Stimulated activated CD4-positive, alpha-beta T cell treated with anti-CD3 and anti-CD28 coated beads, Interleukin-4, amount 100 ng/mL, for 48 hours (primary cell): ENCODE data around the gene TLR3.
"Not testable (repeated sequence)": the region's sequence is repeated elsewhere in the genome, so short reads cannot be mapped to it uniquely, and the experiment has no call there.

Experiments used
- DNase-seq, 2 donors: peaks; one replicate each; pipeline ENCODE4 v3.0.0-alpha.2; 2020; ENCODE audit warnings: low read depth in 2 of 2

TLR3 gene

GRCh38 chr4:186068581-186069348, at the start of gene TLR3:
Gene TLR3 (plus strand): TSS chr4:186069156. CDS start chr4:186076620, 7,464 bp downstream.
- DNase-seq: no peak

GRCh38 chr4:186019269-186019668, 49.7 kb upstream of the TLR3 start:
- DNase-seq: no peak

GRCh38 chr4:186020106-186020792, 48.7 kb upstream of the TLR3 start:
- no peak for DNase-seq

- no peak for DNase-seq
These were observed 48.1 kb upstream of the TLR3 start for GRCh38 chr4:186020793-186021407.

DNA sequence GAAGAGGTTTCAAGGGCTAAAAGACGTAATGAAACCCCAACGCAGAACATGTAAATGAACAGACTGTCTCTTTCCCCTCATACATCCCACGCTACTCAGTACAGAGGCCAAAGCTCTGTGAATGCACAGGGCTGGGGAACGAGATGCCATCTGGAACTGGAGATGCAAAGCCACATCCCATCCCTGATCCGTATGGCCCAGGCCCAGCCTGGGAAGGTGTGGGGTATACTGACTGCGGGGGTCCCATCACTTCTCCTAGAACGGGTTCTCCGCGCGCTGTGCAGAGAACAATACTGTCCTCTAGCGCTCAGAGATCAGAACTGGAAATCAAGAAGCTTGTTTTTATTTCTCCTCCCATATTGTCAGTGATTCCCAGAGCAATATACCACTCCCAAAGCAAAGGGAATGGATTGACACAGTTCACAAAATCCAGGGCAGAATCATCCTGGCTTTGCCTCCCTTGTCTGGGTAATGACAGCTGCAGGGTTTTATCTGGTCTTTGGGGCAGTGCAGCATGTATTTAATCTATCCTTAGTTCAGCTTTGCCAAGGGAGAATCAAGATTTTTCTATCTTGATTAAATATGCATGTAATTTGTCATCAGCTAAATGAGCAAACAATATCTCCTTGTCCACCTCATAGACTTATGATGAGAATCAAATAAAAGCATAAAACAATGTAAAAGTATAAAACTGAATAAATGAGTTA, 47.3 kb upstream of the TLR3 start:
- DNase-seq: no peak

GRCh38 chr4:186023975-186024374, 45.0 kb upstream of the TLR3 start:
- no peak for DNase-seq

DNA sequence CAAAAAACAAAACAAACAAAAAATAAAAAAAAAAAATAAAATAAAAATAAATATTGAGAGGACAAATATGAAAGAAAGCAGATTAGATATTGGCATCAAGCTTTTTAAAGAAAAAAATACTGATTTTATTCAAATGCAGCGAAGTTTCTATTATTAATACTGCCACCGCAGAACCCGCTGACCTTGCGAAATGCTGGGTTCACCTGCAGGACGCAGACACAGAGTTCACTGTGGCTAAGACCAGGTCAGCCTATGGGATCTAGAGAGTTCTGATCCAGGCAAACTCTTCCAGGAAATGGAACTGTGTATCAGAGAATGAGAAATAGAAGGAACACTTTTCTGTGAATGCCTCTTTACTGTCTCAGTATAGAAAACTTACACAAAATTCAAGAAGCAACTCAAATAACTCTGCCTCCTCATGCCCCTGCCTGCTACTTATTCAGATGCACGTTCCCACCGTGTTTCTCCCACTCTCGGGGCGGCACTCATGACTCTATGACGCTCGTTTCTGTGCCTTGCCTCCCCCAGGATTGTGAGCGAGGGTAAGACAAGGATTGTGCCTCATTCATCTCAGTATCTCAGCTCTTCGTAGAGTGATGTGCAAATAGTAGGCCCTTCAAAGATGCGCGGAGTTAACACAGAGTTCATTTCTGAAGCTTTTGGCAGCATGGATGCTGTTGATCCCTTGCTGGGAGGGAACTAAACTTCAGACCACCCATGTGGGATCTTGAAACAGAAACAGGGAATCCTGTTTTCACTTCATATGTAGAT, 44.1 kb upstream of the TLR3 start:
- no peak for DNase-seq

GRCh38 chr4:186025408-186025690, 43.6 kb upstream of the TLR3 start:
- DNase-seq: no peak

DNA sequence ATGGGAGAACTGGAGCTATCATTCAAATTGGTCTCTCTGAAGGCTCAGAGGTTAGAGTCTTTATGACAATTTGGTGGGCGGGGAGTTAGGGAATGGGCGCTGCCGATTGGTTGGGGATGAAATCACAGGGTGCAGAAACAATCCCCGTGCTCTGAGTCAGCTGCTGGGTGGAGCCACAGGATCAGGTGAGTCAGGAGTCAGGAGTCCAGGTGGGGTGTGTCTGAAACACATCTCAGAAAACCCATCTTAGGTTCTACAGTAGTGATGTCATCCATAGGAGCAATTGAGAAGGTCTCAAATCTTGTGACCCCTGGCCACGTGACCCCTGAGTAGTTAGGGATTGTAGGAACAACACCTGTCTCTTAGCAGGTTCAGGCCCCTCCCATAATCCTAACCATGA, 41.6 kb upstream of the TLR3 start:
- no peak for DNase-seq

- DNase-seq: no peak
These were observed 39.2 kb upstream of the TLR3 start for GRCh38 chr4:186029571-186030398.

GRCh38 chr4:186030399-186030775, 38.6 kb upstream of the TLR3 start:
- no peak for DNase-seq

DNA sequence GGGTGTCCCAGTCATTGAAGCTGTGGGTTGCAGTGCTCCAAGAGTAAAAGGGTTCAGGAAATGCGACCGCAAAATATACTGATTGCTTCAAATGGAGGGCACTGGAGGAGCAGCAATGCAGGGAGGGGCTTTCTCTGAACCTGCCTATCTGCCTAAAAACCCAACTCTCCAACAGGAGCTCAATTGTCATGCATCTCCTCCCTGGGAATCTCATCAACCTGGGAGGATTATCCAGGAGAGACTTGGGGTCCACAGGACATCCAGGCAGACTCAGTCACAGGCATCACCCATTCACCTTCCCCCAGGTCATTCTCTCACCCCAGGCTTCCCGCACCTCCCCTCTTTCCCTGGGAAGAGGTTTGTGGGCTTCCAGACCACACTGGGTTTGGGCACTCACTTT, 38.2 kb upstream of the TLR3 start:
- no peak for DNase-seq

- DNase-seq: no peak
These were observed 36.7 kb upstream of the TLR3 start for GRCh38 chr4:186032259-186032658.

DNA sequence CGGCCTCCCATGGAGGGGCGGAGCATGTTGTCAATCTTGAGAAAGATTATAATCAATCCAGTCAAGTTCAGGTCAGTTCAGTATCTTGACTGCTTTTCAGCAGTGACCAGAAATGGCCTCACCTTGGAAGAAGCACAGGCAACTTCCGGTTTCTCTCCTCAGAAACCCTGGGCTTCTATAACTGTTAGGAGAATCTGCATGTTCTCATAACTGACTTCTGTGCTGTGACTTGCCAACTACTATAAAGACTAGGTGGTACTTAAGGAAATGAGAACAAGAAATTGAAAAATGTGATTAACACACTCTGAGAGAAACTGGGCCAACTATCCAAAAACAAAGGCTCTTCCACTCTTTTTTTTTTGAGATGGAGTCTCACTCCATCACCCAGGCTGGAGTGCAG, 35.9 kb upstream of the TLR3 start:
- DNase-seq: no peak

DNA sequence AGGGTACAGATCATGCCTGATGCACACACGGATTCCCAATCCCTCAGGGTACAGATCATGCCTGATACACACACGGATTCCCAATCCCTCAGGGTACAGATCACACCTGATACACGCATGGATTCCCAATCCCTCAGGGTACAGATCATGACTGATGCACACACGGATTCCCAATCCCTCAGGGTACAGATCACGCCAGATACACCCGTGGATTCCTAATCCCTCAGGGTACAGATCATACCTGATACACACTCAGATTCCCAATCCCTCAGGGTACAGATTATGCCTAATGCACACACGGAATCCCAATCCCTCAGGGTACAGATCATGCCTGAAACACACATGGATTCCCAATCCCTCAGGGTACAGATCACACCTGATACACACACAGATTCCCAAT, 34.3 kb upstream of the TLR3 start:
- DNase-seq: not testable (repeated sequence)

DNA sequence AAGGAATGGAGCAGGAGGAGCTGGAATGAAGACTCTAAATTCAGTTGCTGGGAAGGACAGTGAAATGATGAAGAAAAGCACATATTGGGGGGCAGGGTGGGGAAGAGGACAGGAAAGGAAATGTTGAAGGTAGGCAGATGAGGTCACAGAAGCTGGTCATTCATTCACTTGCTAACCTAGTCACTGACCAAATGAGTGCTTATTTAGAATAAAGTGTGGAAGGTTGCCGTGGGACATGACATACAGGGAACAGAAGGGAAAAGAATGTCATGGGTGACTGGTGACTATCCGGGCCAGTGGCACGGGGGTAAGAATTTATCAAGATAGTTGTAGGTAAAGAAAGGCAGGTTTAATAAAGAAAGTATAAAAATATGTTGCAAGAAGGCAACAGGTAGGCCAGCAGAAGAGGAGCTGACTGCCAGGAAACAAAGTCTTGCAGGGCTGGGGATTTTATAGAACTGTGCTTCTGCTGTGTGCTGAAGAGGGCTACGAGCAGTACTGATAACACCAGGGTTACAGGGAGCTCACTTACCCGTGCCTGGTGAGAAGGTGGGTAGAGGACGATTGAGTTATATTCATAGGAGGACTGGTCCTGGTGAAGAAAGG, 31.9 kb upstream of the TLR3 start:
- DNase-seq: no peak

GRCh38 chr4:186037692-186038658, 31.0 kb upstream of the TLR3 start:
- no peak for DNase-seq

DNA sequence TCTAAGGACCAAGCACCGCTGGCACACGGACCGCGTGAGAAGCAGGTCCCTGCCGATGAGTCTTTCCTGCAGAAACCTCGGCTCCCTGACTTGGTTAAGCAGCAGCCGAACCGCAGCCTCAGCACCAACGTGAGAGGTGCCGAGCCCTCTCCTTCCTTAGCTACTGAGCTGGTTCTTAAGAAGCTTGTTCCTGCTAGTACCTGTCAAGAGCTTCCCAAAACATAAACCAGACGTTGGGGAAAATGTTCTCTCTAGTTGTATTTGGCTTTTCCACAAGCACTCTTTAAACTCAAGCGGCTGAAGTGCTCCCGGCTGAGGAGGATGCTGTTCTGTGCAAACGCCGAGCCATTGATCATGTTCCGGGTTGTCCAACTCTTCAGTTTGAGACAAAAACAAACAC, 29.3 kb upstream of the TLR3 start:
- DNase-seq: no peak

GRCh38 chr4:186040316-186040715, 28.6 kb upstream of the TLR3 start:
- no peak for DNase-seq
